ENCODE measurements around the gene RPN2.

RPN2 gene

GRCh38 chr20:37271421-37271768 lies 92.3 kb downstream of the RPN2 start:
- DNase-seq, result no peak

- DNase-seq, result no peak
These were observed 94.9 kb downstream of the RPN2 start for GRCh38 chr20:37273988-37274387.

GRCh38 chr20:37274851-37275524 lies 95.9 kb downstream of the RPN2 start:
- no peak for DNase-seq

- DNase-seq, result no peak
These were observed 97.5 kb downstream of the RPN2 start for GRCh38 chr20:37276494-37277252.

GRCh38 chr20:37277253-37277593 lies 98.1 kb downstream of the RPN2 start:
- DNase-seq, result no peak

GRCh38 chr20:37278966-37279590 lies 99.9 kb downstream of the RPN2 start:
- DNase-seq, result no peak

- DNase-seq, result no peak
These were observed 100.7 kb downstream of the RPN2 start for GRCh38 chr20:37279820-37280219.

GRCh38 chr20:37280403-37280802 lies 101.3 kb downstream of the RPN2 start:
- DNase-seq, result no peak

GRCh38 chr20:37282556-37282955 lies 103.4 kb downstream of the RPN2 start:
- no peak for DNase-seq

GRCh38 chr20:37283530-37284195 lies 104.5 kb downstream of the RPN2 start:
- no peak for DNase-seq

- DNase-seq, result no peak
These were observed 105.6 kb downstream of the RPN2 start for GRCh38 chr20:37284691-37285161.

- no peak for DNase-seq
These were observed 106.7 kb downstream of the RPN2 start for GRCh38 chr20:37285664-37286374.

- no peak for DNase-seq
These were observed 109.0 kb downstream of the RPN2 start for GRCh38 chr20:37288091-37288490.

GRCh38 chr20:37290158-37290810 lies 111.2 kb downstream of the RPN2 start:
- DNase-seq, result no peak

Data from NCI-H526 treated with DMSO at 0.1 percent for 48 hours (cell line).